HCT116 (cell line): ENCODE measurements around the gene ARF1.

Experiments
- CBX3 ChIP-seq: IDR thresholded peaks from 2 replicates; pipeline ENCODE4 v1.6.1; 2012; ENCODE audit warnings: low read depth
- CEBPB ChIP-seq: IDR thresholded peaks from 2 replicates; pipeline ENCODE4 v1.6.1; 2012; ENCODE audit warnings: low read depth
- CTCF ChIP-seq, 3 experiments: fragments of 200-600 bp in 1 of 3; sonication (generic) in 1 of 3; IDR thresholded peaks in 2 of 3; conservative IDR thresholded peaks in 1 of 3; 2 replicates each; pipeline ENCODE4 v1.5.1; 2012 to 2017; ENCODE audit warnings: low read depth in 2 of 3, low read length in 2 of 3, antibody characterized with exemption in 1 of 3, borderline replicate concordance in 1 of 3, control low read depth in 1 of 3, mild to moderate bottlenecking in 1 of 3, mixed read lengths in 1 of 3, mixed run types in 1 of 3, moderate library complexity in 1 of 3; ENCODE audit not compliant: insufficient read depth in 1 of 3
- POLR2A ChIP-seq: IDR thresholded peaks from 2 replicates; pipeline ENCODE4 v1.7.0; 2011; ENCODE audit warnings: borderline replicate concordance; ENCODE audit not compliant: insufficient read depth, insufficient read length; ENCODE audit errors: extremely low read depth
- RAD21 ChIP-seq: IDR thresholded peaks from 2 replicates; pipeline ENCODE4 v1.6.1; 2012; ENCODE audit warnings: low read depth, mild to moderate bottlenecking
- SP1 ChIP-seq: IDR thresholded peaks from 2 replicates; pipeline ENCODE4 v1.6.1; 2012; ENCODE audit warnings: low read depth
- TCF7L2 ChIP-seq: IDR thresholded peaks from 2 replicates; pipeline ENCODE4 v1.7.0; 2011; ENCODE audit warnings: borderline replicate concordance, inconsistent platforms; ENCODE audit not compliant: insufficient read depth, insufficient read length; ENCODE audit errors: extremely low read depth

- TF ChIP-seq CEBPB (no peak), POLR2A (no peak), CTCF (IDR thresholded peaks at IDR 0.05 in 2 of 3, conservative IDR thresholded peaks at IDR 0.05 in 1 of 3; ENCODE audit: borderline replicate concordance in 1 of 3, insufficient read depth in 1 of 3, low read depth in 2 of 3, low read length in 2 of 3) (no peak), TCF7L2 (no peak), RAD21 (no peak), CBX3 (no peak), SP1 (no peak)
These were observed 27.5 kb downstream of the ARF1 start for GRCh38 chr1:228109962-228110488.
